GM18502 (cell line): ENCODE data around the gene SEMA3B.

Experiments used
- ATAC-seq: cut with Tn5 transposase; IDR thresholded peaks from one replicate; pipeline ENCODE4 v1.9.1; 2021; ENCODE audit warnings: mild to moderate bottlenecking; ENCODE audit not compliant: unreplicated experiment, poor library complexity

Gene SEMA3B

GRCh38 chr3:50324351-50325112 is 55.6 kb downstream of the SEMA3B start:
- ATAC-seq: no peak

GRCh38 chr3:50325113-50325480 is 56.1 kb downstream of the SEMA3B start:
- no peak for ATAC-seq

DNA sequence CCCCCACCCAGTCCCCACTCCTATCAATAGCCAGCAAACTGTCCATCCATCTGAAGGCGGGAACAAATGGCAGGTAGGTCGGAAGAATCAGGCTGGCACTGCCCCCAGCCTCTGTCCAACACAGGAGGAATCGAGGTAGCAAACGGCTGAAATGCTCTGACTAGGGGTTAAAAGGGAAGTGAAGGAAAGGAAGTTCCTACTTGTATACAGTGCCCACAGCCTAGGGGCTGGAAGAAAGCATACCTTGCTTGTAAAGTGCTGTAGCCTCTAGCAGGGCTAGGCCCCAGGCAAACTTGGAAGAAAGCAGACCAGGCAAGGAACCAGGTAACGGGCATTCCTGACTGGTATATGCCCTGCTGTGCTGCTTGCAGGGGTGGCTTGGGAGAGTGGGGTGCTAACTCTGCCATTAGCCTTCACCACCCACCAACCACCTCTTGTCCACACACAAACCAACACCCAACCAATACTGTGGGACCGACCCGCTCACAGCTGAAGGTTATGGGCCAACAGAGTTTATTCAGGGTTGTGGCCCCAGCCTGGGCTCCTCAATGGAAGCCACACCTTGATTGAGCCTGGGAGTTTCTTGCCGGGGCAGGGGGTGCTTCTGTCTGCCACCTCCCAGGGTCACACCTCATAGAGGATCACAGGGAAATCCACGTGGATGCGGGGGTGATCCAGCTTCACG is 56.7 kb downstream of the SEMA3B start:
- ATAC-seq: no peak

DNA sequence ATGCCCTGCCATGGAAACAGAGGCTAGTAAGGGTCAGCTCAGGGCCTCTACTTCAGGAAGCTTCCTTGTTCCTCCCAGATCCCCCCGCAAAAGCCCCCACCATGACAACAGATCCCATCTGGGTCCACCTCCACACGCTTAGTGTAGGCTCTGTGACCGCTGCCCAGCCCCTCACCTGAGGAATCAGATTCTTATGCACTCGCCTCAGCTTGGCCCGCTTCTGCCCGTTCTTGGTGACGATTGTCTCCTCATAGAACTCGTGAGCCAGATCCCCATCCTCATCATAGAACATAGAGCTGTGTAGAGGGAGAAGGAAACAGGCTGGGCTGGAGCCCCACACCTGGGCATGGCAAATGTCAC is 57.2 kb downstream of the SEMA3B start:
- ATAC-seq: no peak

GRCh38 chr3:50327129-50327528 is 58.2 kb downstream of the SEMA3B start:
- ATAC-seq: no peak
